AML-193 (cell line): ENCODE data around the gene TSPAN12.

Experiments
- DNase-seq, 2 experiments: peaks; one replicate each; lab custom pipeline; 2025; lab: John Stamatoyannopoulos, UW

TSPAN12 gene

GRCh38 chr7:120742372-120742771 lies 115.6 kb downstream of the TSPAN12 start:
- no peak for DNase-seq

DNA sequence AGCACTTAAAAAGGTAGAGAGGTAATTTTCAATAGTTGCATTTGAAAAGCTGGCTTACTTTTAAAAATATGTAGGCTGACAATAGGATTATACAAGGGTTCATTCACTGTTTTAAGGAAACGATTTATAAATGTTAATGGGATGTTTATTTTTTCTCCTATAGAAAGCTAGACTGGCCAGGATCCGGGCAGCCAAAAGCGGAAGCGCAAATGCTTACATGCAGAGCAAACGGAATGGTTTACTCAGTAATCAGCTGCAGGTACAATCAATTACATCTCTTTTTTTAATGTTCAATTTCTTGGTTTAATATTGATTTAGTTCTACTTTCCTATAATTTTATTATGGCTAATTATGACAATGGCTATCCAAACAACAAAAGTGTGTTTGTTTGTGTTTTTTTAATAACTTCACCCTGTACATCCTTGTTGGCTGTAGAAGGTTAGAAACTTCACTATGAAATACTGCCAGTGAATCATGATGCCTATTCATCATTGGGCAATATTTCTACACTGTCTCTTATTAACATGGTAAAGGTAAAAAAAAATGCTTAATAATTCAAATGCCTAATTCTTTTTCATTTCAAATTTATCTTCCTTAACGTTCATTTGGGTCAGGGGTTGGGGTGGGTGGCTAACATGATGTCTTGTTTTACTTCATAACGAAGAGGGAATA lies 116.4 kb downstream of the TSPAN12 start:
- no peak for DNase-seq

DNA sequence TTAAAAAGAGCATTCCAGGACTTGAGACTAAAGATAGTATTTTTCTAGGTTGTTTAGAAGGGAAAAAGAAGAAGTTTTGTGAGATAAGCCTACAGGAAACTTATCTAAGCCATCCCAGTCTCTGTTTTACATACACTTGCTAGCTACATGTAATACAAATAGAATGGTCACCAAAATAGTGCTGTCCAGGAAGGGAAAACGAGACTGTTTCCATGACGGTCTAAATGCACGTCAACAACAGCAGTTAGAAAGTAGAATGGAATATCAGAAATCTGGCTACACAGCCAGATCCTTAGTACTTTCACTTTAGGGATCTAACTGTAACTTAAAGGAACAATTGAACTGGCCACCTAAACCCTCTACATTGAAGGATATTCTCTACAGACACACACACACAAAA lies 117.6 kb downstream of the TSPAN12 start:
- no peak for DNase-seq

DNA sequence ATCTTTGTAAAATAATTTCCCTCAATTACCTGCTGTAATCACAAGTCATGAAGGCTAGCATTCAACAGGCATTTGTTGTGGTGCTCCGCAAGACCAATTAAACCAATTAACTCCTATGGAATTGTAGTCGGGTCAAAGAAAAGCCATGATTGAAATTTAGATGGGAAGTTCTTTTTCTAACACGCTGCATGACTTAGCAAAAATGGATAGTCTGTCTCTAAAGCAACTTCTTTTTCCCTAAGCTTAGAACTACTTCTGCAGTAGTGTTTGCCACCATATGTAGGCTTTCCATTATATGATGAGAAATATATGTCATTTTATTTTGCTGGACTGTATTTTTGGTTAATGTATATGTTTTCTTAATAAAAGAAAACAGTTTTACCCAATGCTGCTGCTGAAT lies 119.1 kb downstream of the TSPAN12 start:
- DNase-seq = no peak
